Motor neuron (in vitro differentiated cells): ENCODE data around the gene ATP2B3. TPM values are rescaled to one million over a fixed set of nuclear protein-coding genes. Genes with fewer than 3 reads are reported as not detected.

Source experiments
- ATAC-seq, 8 experiments: fragments of 200-7000 bp; cut with Tn5 transposase; replicated peaks in 6 of 8; 2 replicates each; pipeline ENCODE4 v1.8.0; 2021; ENCODE audit warnings: mild to moderate bottlenecking in 8 of 8, moderate library complexity in 8 of 8
- H3K27ac ChIP-seq, 2 donors: fragments of 250-450 bp; sonication (Bioruptor Pico); 2 replicates each; pipeline ENCODE4 v1.9.0; 2021; ENCODE audit warnings: antibody characterized with exemption in 2 of 2, mild to moderate bottlenecking in 2 of 2, moderate library complexity in 1 of 2
- H3K4me1 ChIP-seq, 2 donors: fragments of 250-450 bp; sonication (Bioruptor Pico); replicated peaks in 1 of 2; 2 replicates each; pipeline ENCODE4 v1.6.1; 2021; ENCODE audit warnings: antibody characterized with exemption in 2 of 2, mild to moderate bottlenecking in 2 of 2, moderate library complexity in 1 of 2
- H3K4me3 ChIP-seq, 5 donors: fragments of 250-450 bp; sonication (Bioruptor Pico); 2 replicates each; pipeline ENCODE4 v1.9.0; 2021; ENCODE audit warnings: antibody characterized with exemption in 5 of 5, mild to moderate bottlenecking in 5 of 5, moderate library complexity in 4 of 5
- WGBS, 10 experiments: fragments of 450-650 bp; shearing (Covaris generic); methylation state at CpG; one replicate each; pipeline ENCODE4 v1.0.0; 2022; 5-methylcytosine and 5-hydroxymethylcytosine counted together
- in situ Hi-C, 9 experiments: fragments of 400-800 bp; cut with MboI; loops; one replicate each; pipeline ENCODE4 v1.15.0; 2021; ENCODE audit warnings: low sequenced_read_pairs in 9 of 9, low pct_unique_long_range_greater_than_20kb in 2 of 9; ENCODE audit not compliant: unreplicated experiment in 9 of 9
- total RNA-seq, 8 experiments: library from RNA; unstranded; fragments of 300-600 nt; gene quantifications; 2 replicates each; pipeline versions ENCODE4 v1.2.3 to v1.2.4, GENCODE V29; 2022

Gene ATP2B3
- total RNA-seq, 8 experiments from 2014 or later: 0.17 to 4.4 (median 0.66) TPM; not detected in 2

- peak in 5 of 8 experiments; percentile 14 to 65 (median 53) for ATAC-seq
- Histone ChIP-seq H3K27ac (no peak overlapping the region), H3K4me3 (peak overlapping the region; percentile 40 to 57 (median 43)), H3K4me1 (no peaks in the 10 kb centered on the region)
- in situ Hi-C loops: no loop called here
- WGBS, 10 experiments: 13 to 44% methylated on average over 3 to 4 of the region's 70 CpGs; no CpG with 5 or more reads in 8 of the 10 experiments
Measured at GRCh38 chrX:153517946-153518834, 748 bp downstream of the ATP2B3 start.

- Histone ChIP-seq H3K4me3 (no peak overlapping the region), H3K27ac (no peak overlapping the region), H3K4me1 (no peaks in the 10 kb centered on the region)
- WGBS, 10 experiments: no CpG with 5 or more reads among the region's 21 CpGs
- in situ Hi-C loops: no loop called here
- no peak for ATAC-seq
Measured at GRCh38 chrX:153519569-153520286, 2.3 kb downstream of the ATP2B3 start.

- WGBS, 10 experiments: 80 to 100% (median 90%) methylated on average over 1 to 2 of the region's 7 CpGs; no CpG with 5 or more reads in 7 of the 10 experiments
Measured at GRCh38 chrX:153520287-153520917, 3.0 kb downstream of the ATP2B3 start.

GRCh38 chrX:153521034-153521433 is 3.6 kb downstream of the ATP2B3 start:
- Histone ChIP-seq H3K4me3 (no peak overlapping the region), H3K4me1 (peaks cover 0 to 4% of the 10 kb centered on the region in 2 donors), H3K27ac (no peak overlapping the region)
- in situ Hi-C loops: no loop called here
- ATAC-seq: peak in 4 of 8 experiments; percentile 27 to 76 (median 35)
- WGBS, 10 experiments: 0 to 67% (median 36%) methylated on average over 1 to 3 of the region's 9 CpGs; no CpG with 5 or more reads in 7 of the 10 experiments

More at GRCh38 chrX:153520287-153520917, 3.0 kb downstream of the ATP2B3 start:
- Histone ChIP-seq H3K4me3 (no peak overlapping the region), H3K27ac (no peak overlapping the region), H3K4me1 (no peaks in the 10 kb centered on the region)
- ATAC-seq: no peak
- in situ Hi-C loops: no loop called here

- Histone ChIP-seq H3K4me3 (no peak overlapping the region), H3K27ac (no peak overlapping the region), H3K4me1 (peaks cover 4 to 14% of the 10 kb centered on the region in 2 donors)
- WGBS, 10 experiments: 13 to 83% methylated on average over 3 to 5 of the region's 12 CpGs; no CpG with 5 or more reads in 8 of the 10 experiments
- ATAC-seq: no peak
- in situ Hi-C loops: no loop called here
Measured at GRCh38 chrX:153522259-153522658, 4.8 kb downstream of the ATP2B3 start.

- no peak overlapping the region for H3K4me3 ChIP-seq
- 38 to 91% (median 65%) methylated on average over 3 to 7 of the region's 7 CpGs; no CpG with 5 or more reads in 6 of the 10 experiments for WGBS, 10 experiments
- no peak for ATAC-seq
- peaks cover 4 to 20% of the 10 kb centered on the region in 2 donors for H3K4me1 ChIP-seq
- in situ Hi-C loops: no loop called here
- no peak overlapping the region for H3K27ac ChIP-seq
Measured at GRCh38 chrX:153523269-153523668, 5.8 kb downstream of the ATP2B3 start.

- Histone ChIP-seq H3K27ac (no peak overlapping the region), H3K4me3 (no peak overlapping the region), H3K4me1 (peaks cover 4 to 20% of the 10 kb centered on the region in 2 donors)
- 0 to 86% (median 56%) methylated on average over 1 to 3 of the region's 3 CpGs; no CpG with 5 or more reads in 7 of the 10 experiments for WGBS, 10 experiments
- ATAC-seq: no peak
- in situ Hi-C loops: no loop called here
Measured at GRCh38 chrX:153524234-153524633, 6.8 kb downstream of the ATP2B3 start.

- WGBS, 10 experiments: 57% methylated on average over 2 of the region's 6 CpGs; no CpG with 5 or more reads in 9 of the 10 experiments
- Histone ChIP-seq H3K4me3 (no peak overlapping the region), H3K4me1 (peaks cover 5 to 21% of the 10 kb centered on the region in 2 donors), H3K27ac (no peak overlapping the region)
- in situ Hi-C loops: loop anchor here in 1 of 9 experiments (25.0 kb wide), 1 partner anchor 137 kb away; the partner anchor contains the start of gene PNCK
- ATAC-seq: no peak
Measured at GRCh38 chrX:153525451-153525850, 8.0 kb downstream of the ATP2B3 start.

- in situ Hi-C loops: loop anchor here in 1 of 9 experiments (25.0 kb wide), 1 partner anchor 136 kb away; the partner anchor contains the start of gene PNCK
- peaks cover 11 to 27% of the 10 kb centered on the region in 2 donors for H3K4me1 ChIP-seq
- H3K27ac ChIP-seq: no peak overlapping the region
- peak in 5 of 8 experiments; percentile 7 to 63 (median 59) for ATAC-seq
- no CpG with 5 or more reads among the region's 7 CpGs for WGBS, 10 experiments
- no peak overlapping the region for H3K4me3 ChIP-seq
Measured at GRCh38 chrX:153526042-153526441, 8.6 kb downstream of the ATP2B3 start.

- ATAC-seq: peak in 5 of 8 experiments; percentile 17 to 67 (median 49)
- Histone ChIP-seq H3K27ac (peak overlapping the region in 1 of 2 donors; percentile 49), H3K4me3 (no peak overlapping the region), H3K4me1 (peaks cover 15 to 30% of the 10 kb centered on the region in 2 donors)
- in situ Hi-C loops: loop anchor here in 1 of 9 experiments (25.0 kb wide), 1 partner anchor 136 kb away; the partner anchor contains the start of gene PNCK
- 58% methylated on average over 2 of the region's 10 CpGs; no CpG with 5 or more reads in 9 of the 10 experiments for WGBS, 10 experiments
Measured at GRCh38 chrX:153526801-153527200, 9.4 kb downstream of the ATP2B3 start.

GRCh38 chrX:153527208-153527607 is 9.8 kb downstream of the ATP2B3 start:
- 40% methylated on average over 5 of the region's 15 CpGs; no CpG with 5 or more reads in 9 of the 10 experiments for WGBS, 10 experiments
- ATAC-seq: peak in 4 of 8 experiments; percentile 27 to 46 (median 34)
- H3K27ac ChIP-seq: peak overlapping the region in 1 of 2 donors; percentile 49
- H3K4me1 ChIP-seq: peaks cover 15 to 30% of the 10 kb centered on the region in 2 donors
- in situ Hi-C loops: loop anchor here in 1 of 9 experiments (25.0 kb wide), 1 partner anchor 135 kb away; the partner anchor contains the start of gene PNCK
- H3K4me3 ChIP-seq: no peak overlapping the region

GRCh38 chrX:153530411-153531129 is 13.1 kb downstream of the ATP2B3 start:
- in situ Hi-C loops: loop anchor here in 1 of 9 experiments (25.0 kb wide), 1 partner anchor 132 kb away; the partner anchor contains the start of gene PNCK
- Histone ChIP-seq H3K27ac (no peak overlapping the region), H3K4me3 (no peak overlapping the region), H3K4me1 (peaks cover 15 to 30% of the 10 kb centered on the region in 2 donors)
- peak in 5 of 8 experiments; percentile 47 to 73 (median 62) for ATAC-seq
- WGBS, 10 experiments: 40% methylated on average over 2 of the region's 20 CpGs; no CpG with 5 or more reads in 9 of the 10 experiments
